Sigmoid colon (tissue), 7 donors: ENCODE data around the gene TSPAN5. TPM values are rescaled to one million over a fixed set of nuclear protein-coding genes. Genes with fewer than 3 reads are reported as not detected.

ENCODE experiments used
- DNase-seq: peaks from one replicate; pipeline ENCODE4 v3.0.0-alpha.2; 2019
- H3K27ac ChIP-seq, 4 donors: fragments of 200-600 bp; sonication (generic); one replicate each; pipeline ENCODE4 v1.5.1; 2016 to 2019; ENCODE audit warnings: mild to moderate bottlenecking in 1 of 4
- H3K27me3 ChIP-seq, 3 donors: fragments of 200-600 bp; sonication (generic); one replicate each; pipeline ENCODE4 v1.5.1; 2019; ENCODE audit warnings: mild to moderate bottlenecking in 1 of 3
- H3K36me3 ChIP-seq, 4 donors: fragments of 200-600 bp; sonication (generic); one replicate each; pipeline ENCODE4 v1.5.1; 2016 to 2019
- H3K4me1 ChIP-seq, 4 donors: fragments of 200-600 bp; sonication (generic); one replicate each; pipeline ENCODE4 v1.5.1; 2017 to 2019
- H3K4me3 ChIP-seq, 4 donors: fragments of 200-600 bp; sonication (generic); one replicate each; pipeline ENCODE4 v1.5.1; 2017 to 2019; ENCODE audit warnings: mild to moderate bottlenecking in 2 of 4, moderate library complexity in 1 of 4
- H3K9me3 ChIP-seq, 4 donors: fragments of 200-600 bp in 3 of 4; sonication (generic) in 3 of 4; one replicate each; pipeline versions ENCODE4 v1.5.1 to v1.6.1; 2013 to 2019
- EP300 ChIP-seq, 4 donors: sonication (generic); formaldehyde crosslinking; IDR thresholded peaks; one replicate each; pipeline ENCODE4 v1.6.1; 2017; ENCODE audit warnings: antibody characterized with exemption in 4 of 4
- POLR2A ChIP-seq, 2 donors: fragments of 450-650 bp; IDR thresholded peaks; one replicate each; pipeline ENCODE4 v1.6.1; 2016; ENCODE audit warnings: antibody characterized with exemption in 2 of 2, mild to moderate bottlenecking in 2 of 2, moderate library complexity in 2 of 2
- POLR2AphosphoS5 ChIP-seq, 4 donors: sonication (generic); formaldehyde crosslinking; IDR thresholded peaks; one replicate each; pipeline ENCODE4 v1.6.1; 2017; ENCODE audit warnings: antibody characterized with exemption in 4 of 4
- WGBS, 2 donors: extraction: QIAGEN DNeasy Blood & Tissue Kit; methylation state at CpG; one replicate each; pipeline ENCODE4 v1.1.7; 2013; 5-methylcytosine and 5-hydroxymethylcytosine counted together
- intact Hi-C: fragments of 100-400 bp; cut with DNase I; formaldehyde crosslinking; loops from one replicate; pipeline ENCODE4 v1.15.1; 2023
- polyA plus RNA-seq, 3 donors: library from polyadenylated mRNA; stranded (reverse); fragments of 200-250 nt; gene quantifications; one replicate each; pipeline ENCODE4 v1.2.3, GENCODE V29; 2013
- total RNA-seq, 4 donors: library from RNA; depleted of rRNA; stranded (reverse); fragments of >200 nt; gene quantifications; one replicate each; pipeline ENCODE4 v1.1.0, GENCODE V29; 2016
- TF ChIP-seq, protein P1 (sequence below), 4 experiments: fragments of 450-650 bp in 3 of 4; fragments of 200-600 bp in 1 of 4; IDR thresholded peaks; one replicate each; pipeline ENCODE4 v1.5.1; 2016 to 2019; ENCODE audit warnings: antibody characterized with exemption in 4 of 4, mild to moderate bottlenecking in 3 of 4, moderate library complexity in 2 of 4
- donor health status: healthy with polysubstance abuse.
- donor health status: Bipolar disorder and iron deficiency.
- donor health status: healthy.

TSPAN5 gene
- total and polyA plus RNA-seq, 7 donors = 1.2 to 18.6 (median 11.2) TPM

DNA sequence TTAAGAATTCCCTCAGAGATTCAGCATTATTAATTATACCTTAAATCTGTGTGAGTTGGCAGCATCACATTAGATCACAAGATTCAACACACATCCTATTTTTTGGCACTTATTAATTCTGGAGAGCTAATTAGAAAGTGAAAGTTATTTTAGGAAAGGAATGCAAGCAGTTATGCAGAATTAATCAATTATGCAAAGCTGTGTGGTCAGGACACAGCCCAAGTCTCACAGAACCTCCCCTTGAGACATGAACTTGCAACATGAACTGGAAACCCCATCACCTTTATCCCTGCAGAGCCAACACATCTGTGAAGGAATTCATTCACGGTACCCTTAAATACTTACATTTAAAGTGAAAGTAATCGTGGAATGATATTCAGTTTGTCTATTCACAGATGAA, 80.5 kb downstream of the TSPAN5 start:
- Histone ChIP-seq H3K27me3 (no peaks in the 10 kb centered on the region), H3K4me1 (peaks cover 0 to 45% (median 26%) of the 10 kb centered on the region in 4 donors), H3K9me3 (no peaks in the 10 kb centered on the region), H3K27ac (no peak overlapping the region), H3K4me3 (peak overlapping the region in 2 of 4 donors; percentile 17 to 22), H3K36me3 (no peaks in the 10 kb centered on the region)
- intact Hi-C loops = no loop called here
- TF ChIP-seq, protein P1, sequence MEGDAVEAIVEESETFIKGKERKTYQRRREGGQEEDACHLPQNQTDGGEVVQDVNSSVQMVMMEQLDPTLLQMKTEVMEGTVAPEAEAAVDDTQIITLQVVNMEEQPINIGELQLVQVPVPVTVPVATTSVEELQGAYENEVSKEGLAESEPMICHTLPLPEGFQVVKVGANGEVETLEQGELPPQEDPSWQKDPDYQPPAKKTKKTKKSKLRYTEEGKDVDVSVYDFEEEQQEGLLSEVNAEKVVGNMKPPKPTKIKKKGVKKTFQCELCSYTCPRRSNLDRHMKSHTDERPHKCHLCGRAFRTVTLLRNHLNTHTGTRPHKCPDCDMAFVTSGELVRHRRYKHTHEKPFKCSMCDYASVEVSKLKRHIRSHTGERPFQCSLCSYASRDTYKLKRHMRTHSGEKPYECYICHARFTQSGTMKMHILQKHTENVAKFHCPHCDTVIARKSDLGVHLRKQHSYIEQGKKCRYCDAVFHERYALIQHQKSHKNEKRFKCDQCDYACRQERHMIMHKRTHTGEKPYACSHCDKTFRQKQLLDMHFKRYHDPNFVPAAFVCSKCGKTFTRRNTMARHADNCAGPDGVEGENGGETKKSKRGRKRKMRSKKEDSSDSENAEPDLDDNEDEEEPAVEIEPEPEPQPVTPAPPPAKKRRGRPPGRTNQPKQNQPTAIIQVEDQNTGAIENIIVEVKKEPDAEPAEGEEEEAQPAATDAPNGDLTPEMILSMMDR (IDR thresholded peaks at IDR 0.05) = no peak
- TF ChIP-seq POLR2A (IDR thresholded peaks at IDR 0.05) = no peak
- TF ChIP-seq EP300 (IDR thresholded peaks at IDR 0.05) = no peak
- no peak for TF ChIP-seq POLR2AphosphoS5 (IDR thresholded peaks at IDR 0.05)
- no peak for DNase-seq
- 47 to 74% methylated on average over 2 of the region's 2 CpGs for WGBS, 2 donors

DNA sequence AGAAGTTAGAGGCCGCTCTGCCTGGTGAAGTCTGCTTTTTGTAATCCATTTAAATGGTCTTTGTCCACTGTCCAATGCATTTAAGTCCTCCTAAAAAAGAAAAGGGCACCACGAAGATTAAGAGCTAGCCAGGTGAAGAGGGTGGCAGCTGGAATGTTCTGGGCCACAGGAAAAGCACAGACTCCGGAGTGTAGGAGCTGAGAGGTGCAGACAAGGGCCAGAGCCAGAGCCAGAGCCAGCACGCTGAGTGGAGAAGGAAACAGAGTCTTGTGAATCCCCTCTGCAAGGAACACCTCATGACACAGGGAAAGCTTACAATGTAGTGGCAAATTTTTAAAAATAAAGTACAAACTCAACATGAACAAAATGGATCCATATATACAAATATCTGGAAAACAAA, 83.6 kb downstream of the TSPAN5 start:
- WGBS, 2 donors = 87 to 92% methylated on average over 4 of the region's 4 CpGs
- no peaks in the 10 kb centered on the region for H3K9me3 ChIP-seq
- peak in 2 of 4 donors; percentile 20 for TF ChIP-seq POLR2AphosphoS5 (IDR thresholded peaks at IDR 0.05)
- TF ChIP-seq POLR2A (IDR thresholded peaks at IDR 0.05) = no peak
- TF ChIP-seq, protein P1 (IDR thresholded peaks at IDR 0.05) = no peak
- TF ChIP-seq EP300 (IDR thresholded peaks at IDR 0.05) = no peak
- no peak for DNase-seq
- no peaks in the 10 kb centered on the region for H3K36me3 ChIP-seq
- H3K4me1 ChIP-seq = peaks cover 0 to 55% (median 24%) of the 10 kb centered on the region in 4 donors
- no peak overlapping the region for H3K4me3 ChIP-seq
- intact Hi-C loops = no loop called here
- H3K27me3 ChIP-seq = no peaks in the 10 kb centered on the region
- H3K27ac ChIP-seq = peak overlapping the region in 3 of 4 donors; percentile 46 to 74 (median 73)

DNA sequence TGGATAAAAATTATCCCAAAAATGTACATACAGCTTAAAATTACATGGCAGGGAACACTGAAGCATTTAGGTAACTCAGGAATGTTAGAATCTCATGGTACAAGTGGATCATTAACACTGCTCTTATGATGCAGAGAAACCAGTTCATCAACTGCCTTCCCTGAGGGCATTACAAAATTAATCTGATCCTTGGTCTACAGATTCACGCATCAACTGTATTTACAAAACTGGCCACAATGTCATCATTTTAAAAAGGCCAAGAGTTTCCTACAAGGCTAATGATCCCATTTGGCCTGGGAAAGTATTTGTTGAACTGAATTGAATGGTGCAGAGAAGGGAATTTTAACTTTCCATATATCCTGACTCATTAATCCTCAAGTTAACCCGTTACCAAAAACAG, 84.6 kb downstream of the TSPAN5 start:
- Histone ChIP-seq H3K4me1 (peaks cover 0 to 60% (median 29%) of the 10 kb centered on the region in 4 donors), H3K27ac (peak overlapping the region in 3 of 4 donors; percentile 46 to 74 (median 73)), H3K4me3 (no peak overlapping the region), H3K9me3 (no peaks in the 10 kb centered on the region), H3K36me3 (no peaks in the 10 kb centered on the region), H3K27me3 (no peaks in the 10 kb centered on the region)
- WGBS, 2 donors = 57 to 82% methylated on average over 2 of the region's 2 CpGs
- intact Hi-C loops = no loop called here
- DNase-seq = no peak
- no peak for TF ChIP-seq POLR2A (IDR thresholded peaks at IDR 0.05)
- TF ChIP-seq, protein P1 (IDR thresholded peaks at IDR 0.05) = no peak
- no peak for TF ChIP-seq POLR2AphosphoS5 (IDR thresholded peaks at IDR 0.05)
- no peak for TF ChIP-seq EP300 (IDR thresholded peaks at IDR 0.05)

DNA sequence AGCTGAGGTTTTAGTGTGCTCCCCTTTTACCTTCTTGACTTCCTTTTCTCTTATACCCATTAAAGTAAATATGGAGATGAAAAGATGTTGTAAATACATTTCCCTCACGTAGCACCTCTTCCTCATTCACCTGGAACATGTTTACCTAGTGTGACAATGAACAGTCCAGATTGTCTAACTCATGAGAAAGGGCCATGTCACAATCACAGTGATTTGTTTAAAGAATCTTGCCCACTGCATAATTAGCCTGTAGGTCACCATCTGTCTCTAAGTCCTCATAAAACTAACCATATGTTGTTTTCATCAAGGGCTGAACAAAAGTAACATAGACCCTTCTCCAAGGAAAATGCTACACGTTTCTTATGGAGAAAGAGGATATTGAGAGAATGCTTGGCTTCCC, 85.7 kb downstream of the TSPAN5 start:
- H3K36me3 ChIP-seq = no peaks in the 10 kb centered on the region
- no peaks in the 10 kb centered on the region for H3K27me3 ChIP-seq
- intact Hi-C loops = no loop called here
- no peak for DNase-seq
- peak overlapping the region in 2 of 4 donors; percentile 73 to 74 for H3K27ac ChIP-seq
- H3K4me3 ChIP-seq = no peak overlapping the region
- TF ChIP-seq POLR2AphosphoS5 (IDR thresholded peaks at IDR 0.05) (peak in 1 of 4 donors; percentile 10), EP300 (IDR thresholded peaks at IDR 0.05) (no peak)
- peaks cover 0 to 58% (median 22%) of the 10 kb centered on the region in 4 donors for H3K4me1 ChIP-seq
- no peaks in the 10 kb centered on the region for H3K9me3 ChIP-seq
- WGBS, 2 donors = 14 to 56% methylated on average over 2 of the region's 2 CpGs

DNA sequence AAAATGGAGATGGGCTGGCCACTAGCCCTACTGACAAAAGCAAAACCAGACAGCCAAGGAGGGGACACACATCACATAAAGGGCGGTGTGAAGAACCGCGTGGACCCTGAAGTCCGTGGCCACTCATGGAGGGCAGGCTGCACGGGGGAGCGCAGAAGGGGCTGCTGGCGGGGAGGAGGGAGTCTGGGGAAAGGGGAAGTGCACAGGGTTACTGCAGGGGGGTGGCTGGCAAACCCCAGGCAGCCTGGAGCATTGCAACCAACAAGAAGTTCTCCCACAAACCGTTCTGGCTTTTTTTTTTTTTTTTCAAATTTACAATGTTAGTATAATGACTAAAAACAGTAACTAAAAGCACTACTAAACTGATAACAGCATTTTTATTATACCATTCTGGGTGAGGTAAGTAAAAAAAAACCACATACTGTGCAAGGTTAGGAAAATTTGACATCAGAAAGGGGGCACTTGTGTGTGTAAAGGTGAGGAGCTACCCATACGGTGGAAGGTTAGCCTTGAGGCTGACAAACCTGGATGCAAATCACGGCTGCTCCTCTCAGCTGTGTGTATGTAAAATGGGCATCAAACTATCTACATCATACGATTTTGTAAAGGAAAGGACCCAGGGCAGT, 87.1 kb downstream of the TSPAN5 start:
- intact Hi-C loops = no loop called here
- Histone ChIP-seq H3K4me3 (no peak overlapping the region), H3K4me1 (peaks cover 0 to 64% (median 29%) of the 10 kb centered on the region in 4 donors), H3K9me3 (no peaks in the 10 kb centered on the region), H3K36me3 (no peaks in the 10 kb centered on the region), H3K27ac (no peak overlapping the region), H3K27me3 (no peaks in the 10 kb centered on the region)
- TF ChIP-seq POLR2A (IDR thresholded peaks at IDR 0.05) (no peak), POLR2AphosphoS5 (IDR thresholded peaks at IDR 0.05) (no peak), EP300 (IDR thresholded peaks at IDR 0.05) (no peak)
- TF ChIP-seq, protein P1 (IDR thresholded peaks at IDR 0.05) = no peak
- no peak for DNase-seq
- WGBS, 2 donors = 61 to 65% methylated on average over 11 of the region's 11 CpGs
